ENCODE data around the gene ANLN.

ANLN gene

GRCh38 chr7:36416251-36416650 lies 26.6 kb downstream of the ANLN start:
- Histone ChIP-seq H2BK120ac (ENCODE audit: low read depth, low read length) (no peak overlapping the region), H3K36me3 (ENCODE audit: control insufficient read depth in 1 of 2, insufficient read depth in 2 of 2, low read depth in 1 of 2, low read length in 2 of 2) (peaks cover 4 to 21% of the 10 kb centered on the region in 2 experiments), H3K9ac (ENCODE audit: low read length) (no peak overlapping the region), H3K14ac (ENCODE audit: low read length in 2 of 2) (no peak overlapping the region), H3K27me3 (ENCODE audit: control insufficient read depth in 1 of 2, insufficient read depth in 1 of 2, low read length in 2 of 2) (no peaks in the 10 kb centered on the region), H3K79me1 (replicated peaks; ENCODE audit: low read length, poor library complexity, severe bottlenecking) (peaks cover 18% of the 10 kb centered on the region), H3K4me3 (ENCODE audit: insufficient read depth in 1 of 2, low read depth in 1 of 2, low read length in 2 of 2) (no peak overlapping the region), H3K9me3 (ENCODE audit: control insufficient read depth, low read length) (no peaks in the 10 kb centered on the region), H3K4ac (ENCODE audit: low read depth in 1 of 2, low read length in 2 of 2) (no peak overlapping the region), H3K27ac (ENCODE audit: low read length, poor library complexity, severe bottlenecking) (no peak overlapping the region), H2BK12ac (ENCODE audit: low read length in 2 of 2) (no peak overlapping the region), H2BK15ac (ENCODE audit: low read depth, poor library complexity, severe bottlenecking) (no peak overlapping the region), H4K8ac (ENCODE audit: low read length) (no peak overlapping the region), H2AFZ (ENCODE audit: low read depth, low read length) (no peak overlapping the region), H3K23ac (ENCODE audit: low read length in 2 of 2) (no peak overlapping the region), H3K18ac (ENCODE audit: low read depth in 1 of 2, low read length in 2 of 2) (no peak overlapping the region), H2AK5ac (ENCODE audit: low read length, severe bottlenecking) (no peak overlapping the region), H4K91ac (ENCODE audit: low read length) (no peak overlapping the region), H3K4me1 (ENCODE audit: control insufficient read depth, insufficient read depth, low read depth, low read length) (no peaks in the 10 kb centered on the region), H3K4me2 (ENCODE audit: low read length, poor library complexity, severe bottlenecking) (no peak overlapping the region), H2BK5ac (ENCODE audit: low read depth, low read length, poor library complexity, severe bottlenecking) (no peak overlapping the region)
- 92% methylated on average over 2 of the region's 3 CpGs for WGBS
- DNase-seq: no peak

- no peaks in the 10 kb centered on the region for H3K4me1 ChIP-seq (ENCODE audit: control insufficient read depth, insufficient read depth, low read depth, low read length)
- no peak overlapping the region for H4K91ac ChIP-seq (ENCODE audit: low read length)
- no peak overlapping the region for H3K9ac ChIP-seq (ENCODE audit: low read length)
- no peak overlapping the region for H2BK12ac ChIP-seq (ENCODE audit: low read length in 2 of 2)
- H4K8ac ChIP-seq (ENCODE audit: low read length): no peak overlapping the region
- H3K23ac ChIP-seq (ENCODE audit: low read length in 2 of 2): no peak overlapping the region
- H3K27ac ChIP-seq (ENCODE audit: low read length, poor library complexity, severe bottlenecking): no peak overlapping the region
- H3K14ac ChIP-seq (ENCODE audit: low read length in 2 of 2): no peak overlapping the region
- no peak overlapping the region for H3K4me2 ChIP-seq (ENCODE audit: low read length, poor library complexity, severe bottlenecking)
- no peak overlapping the region for H3K18ac ChIP-seq (ENCODE audit: low read depth in 1 of 2, low read length in 2 of 2)
- H3K4ac ChIP-seq (ENCODE audit: low read depth in 1 of 2, low read length in 2 of 2): no peak overlapping the region
- no peak for DNase-seq
- no peak overlapping the region for H2BK15ac ChIP-seq (ENCODE audit: low read depth, poor library complexity, severe bottlenecking)
- H3K9me3 ChIP-seq (ENCODE audit: control insufficient read depth, low read length): no peaks in the 10 kb centered on the region
- H3K4me3 ChIP-seq (ENCODE audit: insufficient read depth in 1 of 2, low read depth in 1 of 2, low read length in 2 of 2): no peak overlapping the region
- peaks cover 4 to 26% of the 10 kb centered on the region in 2 experiments for H3K36me3 ChIP-seq (ENCODE audit: control insufficient read depth in 1 of 2, insufficient read depth in 2 of 2, low read depth in 1 of 2, low read length in 2 of 2)
- H2BK5ac ChIP-seq (ENCODE audit: low read depth, low read length, poor library complexity, severe bottlenecking): no peak overlapping the region
- WGBS: 100% methylated on average over 2 of the region's 3 CpGs
- H3K27me3 ChIP-seq (ENCODE audit: control insufficient read depth in 1 of 2, insufficient read depth in 1 of 2, low read length in 2 of 2): no peaks in the 10 kb centered on the region
- H2AFZ ChIP-seq (ENCODE audit: low read depth, low read length): no peak overlapping the region
- H2BK120ac ChIP-seq (ENCODE audit: low read depth, low read length): no peak overlapping the region
- peaks cover 13% of the 10 kb centered on the region for H3K79me1 ChIP-seq (replicated peaks; ENCODE audit: low read length, poor library complexity, severe bottlenecking)
- H2AK5ac ChIP-seq (ENCODE audit: low read length, severe bottlenecking): no peak overlapping the region
Measured at GRCh38 chr7:36420307-36420706, 30.6 kb downstream of the ANLN start.

- Histone ChIP-seq H3K36me3 (ENCODE audit: control insufficient read depth in 1 of 2, insufficient read depth in 2 of 2, low read depth in 1 of 2, low read length in 2 of 2) (peaks cover 4 to 32% of the 10 kb centered on the region in 2 experiments), H3K4me1 (ENCODE audit: control insufficient read depth, insufficient read depth, low read depth, low read length) (no peaks in the 10 kb centered on the region), H2BK12ac (ENCODE audit: low read length in 2 of 2) (no peak overlapping the region), H3K23ac (ENCODE audit: low read length in 2 of 2) (no peak overlapping the region), H3K27me3 (ENCODE audit: control insufficient read depth in 1 of 2, insufficient read depth in 1 of 2, low read length in 2 of 2) (no peaks in the 10 kb centered on the region), H3K79me1 (replicated peaks; ENCODE audit: low read length, poor library complexity, severe bottlenecking) (peaks cover 16% of the 10 kb centered on the region), H2AFZ (ENCODE audit: low read depth, low read length) (no peak overlapping the region), H3K4me2 (ENCODE audit: low read length, poor library complexity, severe bottlenecking) (no peak overlapping the region), H2BK5ac (ENCODE audit: low read depth, low read length, poor library complexity, severe bottlenecking) (no peak overlapping the region), H3K27ac (ENCODE audit: low read length, poor library complexity, severe bottlenecking) (no peak overlapping the region), H3K18ac (ENCODE audit: low read depth in 1 of 2, low read length in 2 of 2) (no peak overlapping the region), H3K4me3 (ENCODE audit: insufficient read depth in 1 of 2, low read depth in 1 of 2, low read length in 2 of 2) (no peak overlapping the region), H3K9ac (ENCODE audit: low read length) (no peak overlapping the region), H2AK5ac (ENCODE audit: low read length, severe bottlenecking) (no peak overlapping the region), H3K14ac (ENCODE audit: low read length in 2 of 2) (no peak overlapping the region), H2BK120ac (ENCODE audit: low read depth, low read length) (no peak overlapping the region), H2BK15ac (ENCODE audit: low read depth, poor library complexity, severe bottlenecking) (no peak overlapping the region), H4K91ac (ENCODE audit: low read length) (no peak overlapping the region), H4K8ac (ENCODE audit: low read length) (no peak overlapping the region), H3K9me3 (ENCODE audit: control insufficient read depth, low read length) (no peaks in the 10 kb centered on the region), H3K4ac (ENCODE audit: low read depth in 1 of 2, low read length in 2 of 2) (no peak overlapping the region)
- no CpG with 5 or more reads among the region's 3 CpGs for WGBS
- DNase-seq: no peak
Measured at GRCh38 chr7:36422072-36422471, 32.4 kb downstream of the ANLN start.

- peaks cover 2 to 32% of the 10 kb centered on the region in 2 experiments for H3K36me3 ChIP-seq (ENCODE audit: control insufficient read depth in 1 of 2, insufficient read depth in 2 of 2, low read depth in 1 of 2, low read length in 2 of 2)
- no peak overlapping the region for H3K9ac ChIP-seq (ENCODE audit: low read length)
- H3K79me1 ChIP-seq (replicated peaks; ENCODE audit: low read length, poor library complexity, severe bottlenecking): peaks cover 10% of the 10 kb centered on the region
- no peak overlapping the region for H2BK5ac ChIP-seq (ENCODE audit: low read depth, low read length, poor library complexity, severe bottlenecking)
- H3K27me3 ChIP-seq (ENCODE audit: control insufficient read depth in 1 of 2, insufficient read depth in 1 of 2, low read length in 2 of 2): no peaks in the 10 kb centered on the region
- no peak overlapping the region for H2AK5ac ChIP-seq (ENCODE audit: low read length, severe bottlenecking)
- no peaks in the 10 kb centered on the region for H3K9me3 ChIP-seq (ENCODE audit: control insufficient read depth, low read length)
- no peak overlapping the region for H3K4me3 ChIP-seq (ENCODE audit: insufficient read depth in 1 of 2, low read depth in 1 of 2, low read length in 2 of 2)
- no peak overlapping the region for H3K23ac ChIP-seq (ENCODE audit: low read length in 2 of 2)
- H2AFZ ChIP-seq (ENCODE audit: low read depth, low read length): no peak overlapping the region
- H3K14ac ChIP-seq (ENCODE audit: low read length in 2 of 2): no peak overlapping the region
- no peaks in the 10 kb centered on the region for H3K4me1 ChIP-seq (ENCODE audit: control insufficient read depth, insufficient read depth, low read depth, low read length)
- no peak overlapping the region for H4K8ac ChIP-seq (ENCODE audit: low read length)
- H3K18ac ChIP-seq (ENCODE audit: low read depth in 1 of 2, low read length in 2 of 2): no peak overlapping the region
- H2BK15ac ChIP-seq (ENCODE audit: low read depth, poor library complexity, severe bottlenecking): no peak overlapping the region
- no peak overlapping the region for H2BK120ac ChIP-seq (ENCODE audit: low read depth, low read length)
- no peak for DNase-seq
- H4K91ac ChIP-seq (ENCODE audit: low read length): no peak overlapping the region
- no peak overlapping the region for H3K4ac ChIP-seq (ENCODE audit: low read depth in 1 of 2, low read length in 2 of 2)
- H3K4me2 ChIP-seq (ENCODE audit: low read length, poor library complexity, severe bottlenecking): no peak overlapping the region
- WGBS: 80% methylated on average over 1 of the region's 2 CpGs
- no peak overlapping the region for H3K27ac ChIP-seq (ENCODE audit: low read length, poor library complexity, severe bottlenecking)
- H2BK12ac ChIP-seq (ENCODE audit: low read length in 2 of 2): no peak overlapping the region
Measured at GRCh38 chr7:36423633-36424032, 34.0 kb downstream of the ANLN start.

Measured in mesenchymal stem cell (in vitro differentiated cells and primary cell).